ENCODE data around the gene BRAP. TPM values are rescaled to one million over a fixed set of nuclear protein-coding genes. Genes with fewer than 3 reads are reported as not detected.

The BRAP gene
- total RNA-seq, 1 experiment from 2014 or later: 23.6 TPM

DNA sequence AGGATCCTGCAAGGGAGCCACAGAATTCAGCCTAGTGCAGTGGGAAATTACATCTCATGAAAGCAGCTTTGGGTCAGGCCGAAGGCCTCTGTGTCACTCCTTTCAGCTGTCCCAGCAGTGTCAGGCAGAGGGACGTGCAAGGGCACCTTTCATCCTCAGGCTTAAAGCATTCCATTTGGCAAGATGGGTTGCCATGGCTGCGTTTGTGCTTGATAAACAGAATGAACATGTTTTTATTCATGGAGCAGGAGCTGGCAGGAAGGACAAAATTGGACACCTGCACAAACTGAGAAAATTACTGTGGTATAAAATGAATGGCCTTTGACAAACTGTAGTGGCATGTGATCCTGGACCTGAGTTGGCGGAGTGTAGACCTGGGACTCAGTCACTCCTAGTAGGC lies 29.5 kb upstream of the BRAP start:
- no peaks in the 10 kb centered on the region for H3K4me1 ChIP-seq (ENCODE audit: insufficient read depth, low read length, poor library complexity, severe bottlenecking)
- TF ChIP-seq EZH2 (IDR thresholded peaks at IDR 0.05; ENCODE audit: borderline replicate concordance, low read depth, low read length, poor library complexity, severe bottlenecking): no peak
- TF ChIP-seq, protein P1, sequence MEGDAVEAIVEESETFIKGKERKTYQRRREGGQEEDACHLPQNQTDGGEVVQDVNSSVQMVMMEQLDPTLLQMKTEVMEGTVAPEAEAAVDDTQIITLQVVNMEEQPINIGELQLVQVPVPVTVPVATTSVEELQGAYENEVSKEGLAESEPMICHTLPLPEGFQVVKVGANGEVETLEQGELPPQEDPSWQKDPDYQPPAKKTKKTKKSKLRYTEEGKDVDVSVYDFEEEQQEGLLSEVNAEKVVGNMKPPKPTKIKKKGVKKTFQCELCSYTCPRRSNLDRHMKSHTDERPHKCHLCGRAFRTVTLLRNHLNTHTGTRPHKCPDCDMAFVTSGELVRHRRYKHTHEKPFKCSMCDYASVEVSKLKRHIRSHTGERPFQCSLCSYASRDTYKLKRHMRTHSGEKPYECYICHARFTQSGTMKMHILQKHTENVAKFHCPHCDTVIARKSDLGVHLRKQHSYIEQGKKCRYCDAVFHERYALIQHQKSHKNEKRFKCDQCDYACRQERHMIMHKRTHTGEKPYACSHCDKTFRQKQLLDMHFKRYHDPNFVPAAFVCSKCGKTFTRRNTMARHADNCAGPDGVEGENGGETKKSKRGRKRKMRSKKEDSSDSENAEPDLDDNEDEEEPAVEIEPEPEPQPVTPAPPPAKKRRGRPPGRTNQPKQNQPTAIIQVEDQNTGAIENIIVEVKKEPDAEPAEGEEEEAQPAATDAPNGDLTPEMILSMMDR (conservative IDR thresholded peaks at IDR 0.05; ENCODE audit: low read depth, low read length): no peak
- no peak overlapping the region for H3K4me3 ChIP-seq (ENCODE audit: low read depth, low read length, poor library complexity, severe bottlenecking)
- H3K36me3 ChIP-seq (ENCODE audit: insufficient read depth, low read length, poor library complexity, severe bottlenecking): peaks cover 22% of the 10 kb centered on the region
- H3K27me3 ChIP-seq (replicated peaks; ENCODE audit: insufficient read depth, low read depth, low read length, poor library complexity): no peaks in the 10 kb centered on the region
- BruUV-seq (replicated peaks): no TSS peak
- DNase-seq (ENCODE audit: low spot score): no peak
- POLR2A ChIA-PET (ENCODE audit: low non-redundant PET): no interaction called here
- intact Hi-C loops (cut with micrococcal nuclease; ENCODE audit: unreplicated experiment): no loop called here
- H3K27ac ChIP-seq (ENCODE audit: low read depth, low read length, poor library complexity, severe bottlenecking): no peak overlapping the region
- no peaks in the 10 kb centered on the region for H3K9me3 ChIP-seq (ENCODE audit: low read depth, low read length, poor library complexity, severe bottlenecking)
- CTCF ChIA-PET: no interaction called here

GRCh38 chr12:111706145-111706544 lies 20.4 kb upstream of the BRAP start:
- ChIA-PET POLR2A (ENCODE audit: low non-redundant PET) (no interaction called here), CTCF (interaction anchor here (0.5 kb wide), 1 partner anchor 34 kb away, joined by 4 read pairs; no protein-coding TSS in a partner anchor)
- Histone ChIP-seq H3K36me3 (ENCODE audit: insufficient read depth, low read length, poor library complexity, severe bottlenecking) (peaks cover 45% of the 10 kb centered on the region), H3K4me3 (ENCODE audit: low read depth, low read length, poor library complexity, severe bottlenecking) (no peak overlapping the region), H3K27me3 (replicated peaks; ENCODE audit: insufficient read depth, low read depth, low read length, poor library complexity) (no peaks in the 10 kb centered on the region), H3K9me3 (ENCODE audit: low read depth, low read length, poor library complexity, severe bottlenecking) (no peaks in the 10 kb centered on the region), H3K27ac (ENCODE audit: low read depth, low read length, poor library complexity, severe bottlenecking) (no peak overlapping the region), H3K4me1 (ENCODE audit: insufficient read depth, low read length, poor library complexity, severe bottlenecking) (no peaks in the 10 kb centered on the region)
- no peak for TF ChIP-seq EZH2 (IDR thresholded peaks at IDR 0.05; ENCODE audit: borderline replicate concordance, low read depth, low read length, poor library complexity, severe bottlenecking)
- TF ChIP-seq, protein P1 (conservative IDR thresholded peaks at IDR 0.05; ENCODE audit: low read depth, low read length): no peak
- intact Hi-C loops (cut with micrococcal nuclease; ENCODE audit: unreplicated experiment): no loop called here
- DNase-seq (ENCODE audit: low spot score): no peak
- BruUV-seq (replicated peaks): no TSS peak

DNA sequence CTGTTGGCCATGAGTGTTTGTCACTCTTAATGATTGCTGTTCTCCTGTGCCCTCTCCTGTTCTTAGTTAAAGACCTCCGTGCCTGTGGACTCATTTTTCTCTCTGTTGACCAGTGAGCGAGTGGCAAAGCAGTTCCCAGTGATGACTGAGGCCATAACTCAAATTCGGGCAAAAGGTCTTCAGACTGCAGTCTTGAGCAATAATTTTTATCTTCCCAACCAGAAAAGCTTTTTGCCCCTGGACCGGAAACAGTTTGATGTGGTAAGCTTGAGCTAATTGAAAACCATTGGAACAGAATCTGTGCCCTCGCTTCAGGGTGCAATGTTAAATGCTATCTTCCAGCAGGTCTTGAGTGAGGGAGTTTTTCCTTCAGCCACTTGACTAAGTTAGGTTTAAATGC lies 19.9 kb upstream of the BRAP start:
- Histone ChIP-seq H3K9me3 (ENCODE audit: low read depth, low read length, poor library complexity, severe bottlenecking) (no peaks in the 10 kb centered on the region), H3K36me3 (ENCODE audit: insufficient read depth, low read length, poor library complexity, severe bottlenecking) (peaks cover 50% of the 10 kb centered on the region), H3K27me3 (replicated peaks; ENCODE audit: insufficient read depth, low read depth, low read length, poor library complexity) (no peaks in the 10 kb centered on the region), H3K4me3 (ENCODE audit: low read depth, low read length, poor library complexity, severe bottlenecking) (no peak overlapping the region), H3K4me1 (ENCODE audit: insufficient read depth, low read length, poor library complexity, severe bottlenecking) (no peaks in the 10 kb centered on the region), H3K27ac (ENCODE audit: low read depth, low read length, poor library complexity, severe bottlenecking) (no peak overlapping the region)
- CTCF ChIA-PET: interaction anchor here (0.5 kb wide), 1 partner anchor 35 kb away, joined by 4 read pairs; no protein-coding TSS in a partner anchor
- POLR2A ChIA-PET (ENCODE audit: low non-redundant PET): no interaction called here
- no peak for DNase-seq (ENCODE audit: low spot score)
- no TSS peak for BruUV-seq (replicated peaks)
- TF ChIP-seq, protein P1 (conservative IDR thresholded peaks at IDR 0.05; ENCODE audit: low read depth, low read length): no peak
- TF ChIP-seq EZH2 (IDR thresholded peaks at IDR 0.05; ENCODE audit: borderline replicate concordance, low read depth, low read length, poor library complexity, severe bottlenecking): no peak
- intact Hi-C loops (cut with micrococcal nuclease; ENCODE audit: unreplicated experiment): no loop called here

Measured in A673 (cell line).